ENCODE data around the gene LUZP2. TPM values are rescaled to one million over a fixed set of nuclear protein-coding genes. Genes with fewer than 3 reads are reported as not detected.

The LUZP2 gene
- polyA plus RNA-seq, 1 donor (not counting 4 experiments of a cell fraction or from before 2014, with no cell fraction given), result 0.08 TPM

DNA sequence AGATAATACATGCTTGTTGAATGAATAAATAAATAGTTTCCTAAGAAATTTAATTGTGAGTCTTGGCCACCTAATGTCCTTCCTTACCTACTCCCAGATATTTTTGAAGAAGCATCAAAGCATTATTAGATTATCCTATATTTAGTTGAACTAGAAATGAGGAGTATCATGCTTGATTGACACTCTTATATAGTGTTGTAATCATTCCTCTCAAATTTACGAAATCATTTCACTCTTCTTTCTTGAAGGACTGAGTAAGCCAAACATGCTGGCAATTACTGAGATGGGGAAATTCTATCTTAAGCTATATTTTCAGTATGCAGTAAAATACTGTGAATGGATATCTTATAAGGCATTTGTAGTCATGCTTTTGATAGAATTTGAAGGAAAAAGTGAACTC lies 189.0 kb downstream of the LUZP2 start:
- Histone ChIP-seq H2AFZ (ENCODE audit: control insufficient read depth, low read length) (no peak overlapping the region), H3K27me3 (ENCODE audit: control insufficient read depth, extremely low read depth, insufficient read depth, low read length) (no peaks in the 10 kb centered on the region), H3K4me3 (ENCODE audit: control insufficient read depth in 2 of 3, extremely low read depth in 1 of 3, insufficient read depth in 2 of 3, low read depth in 1 of 3, low read length in 3 of 3) (no peak overlapping the region), H3K9me3 (ENCODE audit: control insufficient read depth, low read depth, low read length) (no peaks in the 10 kb centered on the region), H4K20me1 (ENCODE audit: control insufficient read depth, extremely low read depth, insufficient read depth, low read length) (no peaks in the 10 kb centered on the region), H3K4me1 (ENCODE audit: control insufficient read depth, extremely low read depth, insufficient read depth, low read length) (peaks cover 4% of the 10 kb centered on the region), H3K4me2 (ENCODE audit: control insufficient read depth, extremely low read depth, insufficient read depth, low read depth, low read length) (no peak overlapping the region), H3K9me1 (ENCODE audit: control insufficient read depth, extremely low read depth, insufficient read depth, low read length) (no peaks in the 10 kb centered on the region), H3K36me3 (ENCODE audit: control insufficient read depth in 2 of 2, extremely low read depth in 1 of 2, insufficient read depth in 2 of 2, low read length in 2 of 2) (no peaks in the 10 kb centered on the region), H3K27ac (ENCODE audit: control insufficient read depth, insufficient read depth, low read length) (no peak overlapping the region), H3K79me2 (ENCODE audit: control insufficient read depth, insufficient read depth, low read length) (no peaks in the 10 kb centered on the region), H3K9ac (ENCODE audit: control insufficient read depth, extremely low read depth, insufficient read depth, low read length) (no peak overlapping the region)
- DNase-seq (ENCODE audit: low read depth, low spot score), result no peak
- dilution Hi-C loops (cut with MboI; ENCODE audit: extremely low pct_ligation_motif_present, low sequenced_read_pairs), result no loop called here
- no peak for FAIRE-seq
- TF ChIP-seq EZH2 (IDR thresholded peaks at IDR 0.05; ENCODE audit: low read length), result no peak
- TF ChIP-seq, protein P1, sequence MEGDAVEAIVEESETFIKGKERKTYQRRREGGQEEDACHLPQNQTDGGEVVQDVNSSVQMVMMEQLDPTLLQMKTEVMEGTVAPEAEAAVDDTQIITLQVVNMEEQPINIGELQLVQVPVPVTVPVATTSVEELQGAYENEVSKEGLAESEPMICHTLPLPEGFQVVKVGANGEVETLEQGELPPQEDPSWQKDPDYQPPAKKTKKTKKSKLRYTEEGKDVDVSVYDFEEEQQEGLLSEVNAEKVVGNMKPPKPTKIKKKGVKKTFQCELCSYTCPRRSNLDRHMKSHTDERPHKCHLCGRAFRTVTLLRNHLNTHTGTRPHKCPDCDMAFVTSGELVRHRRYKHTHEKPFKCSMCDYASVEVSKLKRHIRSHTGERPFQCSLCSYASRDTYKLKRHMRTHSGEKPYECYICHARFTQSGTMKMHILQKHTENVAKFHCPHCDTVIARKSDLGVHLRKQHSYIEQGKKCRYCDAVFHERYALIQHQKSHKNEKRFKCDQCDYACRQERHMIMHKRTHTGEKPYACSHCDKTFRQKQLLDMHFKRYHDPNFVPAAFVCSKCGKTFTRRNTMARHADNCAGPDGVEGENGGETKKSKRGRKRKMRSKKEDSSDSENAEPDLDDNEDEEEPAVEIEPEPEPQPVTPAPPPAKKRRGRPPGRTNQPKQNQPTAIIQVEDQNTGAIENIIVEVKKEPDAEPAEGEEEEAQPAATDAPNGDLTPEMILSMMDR (optimal IDR thresholded peaks at IDR 0.05 in 1 of 3, IDR thresholded peaks at IDR 0.05 in 1 of 3, conservative IDR thresholded peaks at IDR 0.05 in 1 of 3; ENCODE audit: extremely low read depth in 1 of 3, insufficient read depth in 2 of 3, low read length in 3 of 3), result no peak

DNA sequence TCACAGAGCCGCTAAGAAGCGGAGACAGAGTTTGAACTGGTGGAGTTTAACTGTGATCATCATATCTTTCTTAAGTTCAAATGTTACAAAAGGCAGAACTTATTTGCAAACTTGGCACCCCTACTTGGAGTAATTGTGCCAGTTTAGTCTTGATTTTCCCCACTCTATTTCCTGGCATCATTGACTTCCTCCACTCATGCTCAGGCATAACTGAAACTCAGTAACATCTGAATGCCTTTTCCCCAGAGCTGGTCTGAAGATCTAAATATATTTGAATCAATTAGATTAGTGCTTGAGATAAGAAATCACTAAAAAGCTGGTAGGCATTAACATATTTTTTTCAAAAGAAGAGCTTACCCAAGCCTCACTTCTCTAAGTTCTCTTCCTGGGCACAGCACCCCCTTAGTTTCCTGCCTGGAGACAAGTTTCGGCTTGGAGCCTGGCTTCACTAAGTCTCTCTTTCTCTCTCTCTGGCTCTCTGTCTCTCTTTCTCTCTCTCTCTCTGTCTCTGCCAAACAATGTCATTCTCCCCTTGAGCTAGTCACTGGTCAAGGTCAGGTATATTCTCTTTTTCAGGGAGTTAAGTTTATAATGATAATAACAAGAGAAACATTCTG lies 190.8 kb downstream of the LUZP2 start:
- Histone ChIP-seq H3K4me3 (ENCODE audit: control insufficient read depth in 2 of 3, extremely low read depth in 1 of 3, insufficient read depth in 2 of 3, low read depth in 1 of 3, low read length in 3 of 3) (no peak overlapping the region), H3K27ac (ENCODE audit: control insufficient read depth, insufficient read depth, low read length) (no peak overlapping the region)
- dilution Hi-C loops (cut with MboI; ENCODE audit: extremely low pct_ligation_motif_present, low sequenced_read_pairs), result no loop called here

More for the DNA sequence above, 190.8 kb downstream of the LUZP2 start:
- Histone ChIP-seq H3K9ac (ENCODE audit: control insufficient read depth, extremely low read depth, insufficient read depth, low read length) (no peak overlapping the region), H3K36me3 (ENCODE audit: control insufficient read depth in 2 of 2, extremely low read depth in 1 of 2, insufficient read depth in 2 of 2, low read length in 2 of 2) (no peaks in the 10 kb centered on the region), H4K20me1 (ENCODE audit: control insufficient read depth, extremely low read depth, insufficient read depth, low read length) (no peaks in the 10 kb centered on the region), H3K4me2 (ENCODE audit: control insufficient read depth, extremely low read depth, insufficient read depth, low read depth, low read length) (peak overlapping the region; percentile 62), H3K4me1 (ENCODE audit: control insufficient read depth, extremely low read depth, insufficient read depth, low read length) (peaks cover 4% of the 10 kb centered on the region), H3K79me2 (ENCODE audit: control insufficient read depth, insufficient read depth, low read length) (no peaks in the 10 kb centered on the region), H2AFZ (ENCODE audit: control insufficient read depth, low read length) (peak overlapping the region; percentile 88), H3K9me1 (ENCODE audit: control insufficient read depth, extremely low read depth, insufficient read depth, low read length) (no peaks in the 10 kb centered on the region), H3K9me3 (ENCODE audit: control insufficient read depth, low read depth, low read length) (no peaks in the 10 kb centered on the region), H3K27me3 (ENCODE audit: control insufficient read depth, extremely low read depth, insufficient read depth, low read length) (no peaks in the 10 kb centered on the region)
- DNase-seq (ENCODE audit: low read depth, low spot score), result no peak
- FAIRE-seq, result no peak
- TF ChIP-seq EZH2 (IDR thresholded peaks at IDR 0.05; ENCODE audit: low read length), result no peak
- TF ChIP-seq, protein P1 (optimal IDR thresholded peaks at IDR 0.05 in 1 of 3, IDR thresholded peaks at IDR 0.05 in 1 of 3, conservative IDR thresholded peaks at IDR 0.05 in 1 of 3; ENCODE audit: extremely low read depth in 1 of 3, insufficient read depth in 2 of 3, low read length in 3 of 3), result no peak
